ENCODE data around the gene NRXN3. TPM values are rescaled to one million over a fixed set of nuclear protein-coding genes. Genes with fewer than 3 reads are reported as not detected.

Gene NRXN3
- total RNA-seq, 3 donors from 2014 or later: 2.1 to 27.3 (median 2.6) TPM

GRCh38 chr14:78985668-78986381, 815.7 kb downstream of the NRXN3 start:
- H3K36me3 ChIP-seq (ENCODE audit: low read depth): no peaks in the 10 kb centered on the region
- no peak overlapping the region for H3K4me3 ChIP-seq
- no peaks in the 10 kb centered on the region for H3K9me3 ChIP-seq
- no peaks in the 10 kb centered on the region for H3K4me1 ChIP-seq (ENCODE audit: low read depth)
- no peak for TF ChIP-seq CTCF (IDR thresholded peaks at IDR 0.05)
- intact Hi-C loops (cut with DNase I, micrococcal nuclease): no loop called here
- DNase-seq (no peak), ATAC-seq (no peak)

- no peaks in the 10 kb centered on the region for H3K4me1 ChIP-seq (ENCODE audit: low read depth)
- no peak for TF ChIP-seq CTCF (IDR thresholded peaks at IDR 0.05)
- ATAC-seq (no peak), DNase-seq (no peak)
- no peaks in the 10 kb centered on the region for H3K9me3 ChIP-seq
- H3K4me3 ChIP-seq: no peak overlapping the region
- H3K36me3 ChIP-seq (ENCODE audit: low read depth): no peaks in the 10 kb centered on the region
- intact Hi-C loops (cut with DNase I, micrococcal nuclease): no loop called here
Observed at GRCh38 chr14:78986989-78987388, 816.8 kb downstream of the NRXN3 start.

GRCh38 chr14:78989221-78989620, 819.0 kb downstream of the NRXN3 start:
- H3K4me1 ChIP-seq (ENCODE audit: low read depth): no peaks in the 10 kb centered on the region
- intact Hi-C loops (cut with DNase I, micrococcal nuclease): no loop called here
- ATAC-seq (no peak), DNase-seq (no peak)
- no peaks in the 10 kb centered on the region for H3K9me3 ChIP-seq
- H3K36me3 ChIP-seq (ENCODE audit: low read depth): no peaks in the 10 kb centered on the region
- H3K4me3 ChIP-seq: no peak overlapping the region
- no peak for TF ChIP-seq CTCF (IDR thresholded peaks at IDR 0.05)

GRCh38 chr14:78992867-78993266, 822.7 kb downstream of the NRXN3 start:
- H3K36me3 ChIP-seq (ENCODE audit: low read depth): no peaks in the 10 kb centered on the region
- intact Hi-C loops (cut with DNase I, micrococcal nuclease): no loop called here
- H3K4me1 ChIP-seq (ENCODE audit: low read depth): no peaks in the 10 kb centered on the region
- no peak overlapping the region for H3K4me3 ChIP-seq
- DNase-seq: no peak
- no peak for ATAC-seq
- no peaks in the 10 kb centered on the region for H3K9me3 ChIP-seq
- TF ChIP-seq CTCF (IDR thresholded peaks at IDR 0.05): no peak

- intact Hi-C loops (cut with DNase I, micrococcal nuclease): no loop called here
- H3K4me3 ChIP-seq: no peak overlapping the region
- H3K36me3 ChIP-seq (ENCODE audit: low read depth): no peaks in the 10 kb centered on the region
- H3K4me1 ChIP-seq (ENCODE audit: low read depth): no peaks in the 10 kb centered on the region
- no peaks in the 10 kb centered on the region for H3K9me3 ChIP-seq
- ATAC-seq: no peak
- DNase-seq: peak in 1 of 3 donors; percentile 29
- no peak for TF ChIP-seq CTCF (IDR thresholded peaks at IDR 0.05)
Observed at GRCh38 chr14:78997811-78998210, 827.6 kb downstream of the NRXN3 start.

- Histone ChIP-seq H3K4me1 (ENCODE audit: low read depth) (no peaks in the 10 kb centered on the region), H3K36me3 (ENCODE audit: low read depth) (no peaks in the 10 kb centered on the region), H3K9me3 (no peaks in the 10 kb centered on the region), H3K4me3 (no peak overlapping the region)
- no peak for ATAC-seq
- DNase-seq: no peak
- intact Hi-C loops (cut with DNase I, micrococcal nuclease): no loop called here
- no peak for TF ChIP-seq CTCF (IDR thresholded peaks at IDR 0.05)
Observed at GRCh38 chr14:79009286-79009685, 839.1 kb downstream of the NRXN3 start.
